GM21526 (cell line): ENCODE measurements around the gene MAN1A2.
"Not testable (repeated sequence)": the region's sequence is repeated elsewhere in the genome, so short reads cannot be mapped to it uniquely, and the experiment has no call there.

Experiments
- ATAC-seq: cut with Tn5 transposase; IDR thresholded peaks from one replicate; pipeline ENCODE4 v1.9.1; 2021; ENCODE audit warnings: moderate library complexity; ENCODE audit not compliant: unreplicated experiment, low FRiP score

Gene MAN1A2

GRCh38 chr1:117553471-117553870, 186.2 kb downstream of the MAN1A2 start:
- no peak for ATAC-seq

- ATAC-seq, result no peak
Observed at GRCh38 chr1:117555806-117556205, 188.6 kb downstream of the MAN1A2 start.

- no peak for ATAC-seq
Observed at GRCh38 chr1:117556341-117556740, 189.1 kb downstream of the MAN1A2 start.

DNA sequence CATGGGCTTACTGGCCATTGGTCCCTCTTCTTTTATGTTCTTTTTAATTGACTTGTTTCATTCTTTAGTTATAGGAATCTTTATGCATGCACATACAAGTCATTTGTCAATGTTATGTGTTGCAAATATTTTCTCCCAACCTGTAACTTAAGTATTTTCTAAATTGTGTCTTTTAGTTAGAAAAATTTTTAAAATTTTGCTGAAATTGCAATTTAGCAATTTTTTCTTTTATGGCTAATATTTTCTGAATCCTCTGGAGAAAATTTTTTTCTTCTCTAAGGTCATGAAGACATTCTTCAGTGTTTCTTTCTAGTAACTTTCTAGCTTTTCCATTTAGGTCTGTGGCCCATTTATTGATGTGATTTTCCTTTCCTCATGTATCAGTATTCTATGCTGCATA, 189.7 kb downstream of the MAN1A2 start:
- no peak for ATAC-seq

GRCh38 chr1:117558451-117558850, 191.2 kb downstream of the MAN1A2 start:
- ATAC-seq, result not testable (repeated sequence)

DNA sequence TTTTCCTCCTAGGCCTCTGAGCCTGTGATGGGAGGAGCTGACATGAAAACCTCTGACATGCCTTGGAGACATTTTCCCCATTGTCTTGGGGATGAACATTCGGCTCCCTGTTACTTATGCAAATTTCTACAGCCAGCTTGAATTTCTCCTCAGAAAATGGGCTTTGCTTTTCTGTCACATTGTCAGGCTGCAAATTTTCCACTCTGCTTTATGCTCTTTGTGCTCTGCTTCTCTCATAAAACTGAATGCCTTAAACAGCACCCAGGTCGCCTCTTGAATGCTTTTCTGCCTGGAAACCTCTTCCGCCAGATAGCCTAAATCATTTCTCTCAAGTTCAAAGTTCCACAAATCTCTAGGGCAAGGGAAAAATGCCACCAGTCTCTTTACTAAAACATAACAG, 191.9 kb downstream of the MAN1A2 start:
- no peak for ATAC-seq

DNA sequence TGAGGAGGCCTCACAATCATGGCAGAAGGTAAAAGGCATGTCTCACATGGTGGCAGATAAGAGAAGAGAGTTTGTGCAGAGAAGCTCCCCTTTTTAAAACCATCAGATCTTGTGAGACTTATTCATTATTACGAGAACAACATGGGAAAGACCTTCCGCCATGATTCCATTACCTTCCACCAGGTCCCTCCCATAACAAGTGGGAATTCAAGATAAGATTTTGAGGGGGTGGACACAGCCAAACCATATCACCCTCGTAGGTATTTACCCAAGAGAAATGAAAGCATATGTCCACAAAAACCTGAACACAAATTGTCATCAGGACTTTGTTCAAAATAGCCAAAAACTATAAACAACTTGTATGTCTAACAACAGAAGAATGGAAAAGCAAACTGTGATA, 192.7 kb downstream of the MAN1A2 start:
- ATAC-seq, result no peak

DNA sequence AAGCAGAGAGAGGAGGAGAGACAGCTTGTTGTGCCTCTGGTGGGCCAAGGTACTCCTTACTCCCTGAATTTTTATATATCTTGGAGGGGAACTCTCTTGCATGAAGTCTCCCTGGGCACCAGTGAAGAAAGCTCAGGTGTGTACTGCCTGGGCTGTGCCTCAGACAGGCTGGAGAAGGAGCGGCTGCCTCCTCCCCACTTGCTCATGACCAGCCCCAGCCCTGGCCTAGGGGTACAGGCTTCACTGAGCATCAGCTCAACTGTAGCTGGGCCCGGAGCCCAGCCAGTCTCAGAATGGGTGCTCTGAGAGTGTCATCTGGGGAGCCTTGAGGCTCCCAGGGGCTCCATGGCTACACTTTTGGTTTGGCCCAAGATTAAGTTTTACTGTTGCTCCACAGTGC, 193.8 kb downstream of the MAN1A2 start:
- no peak for ATAC-seq

DNA sequence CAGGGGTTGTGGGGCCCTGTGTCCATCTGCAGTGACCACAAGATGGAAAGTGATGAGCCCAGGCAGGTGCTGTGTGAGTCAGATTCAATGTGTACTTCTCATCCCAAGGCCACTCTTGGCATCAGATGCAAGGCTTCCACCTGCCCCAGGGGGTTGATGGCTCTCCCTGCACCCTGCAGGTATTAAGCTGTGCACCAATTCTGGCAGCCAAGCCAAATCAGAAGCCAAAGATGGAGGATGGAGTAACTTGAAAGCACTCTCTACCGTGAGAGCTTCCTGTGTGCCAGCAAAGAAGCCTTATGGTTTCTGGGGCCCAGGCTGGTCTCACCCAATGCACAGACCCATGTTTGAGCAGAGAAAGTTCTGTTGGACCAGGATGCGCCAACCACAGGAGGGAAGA, 194.3 kb downstream of the MAN1A2 start:
- ATAC-seq, result no peak

GRCh38 chr1:117562581-117563491, 195.6 kb downstream of the MAN1A2 start:
- no peak for ATAC-seq

DNA sequence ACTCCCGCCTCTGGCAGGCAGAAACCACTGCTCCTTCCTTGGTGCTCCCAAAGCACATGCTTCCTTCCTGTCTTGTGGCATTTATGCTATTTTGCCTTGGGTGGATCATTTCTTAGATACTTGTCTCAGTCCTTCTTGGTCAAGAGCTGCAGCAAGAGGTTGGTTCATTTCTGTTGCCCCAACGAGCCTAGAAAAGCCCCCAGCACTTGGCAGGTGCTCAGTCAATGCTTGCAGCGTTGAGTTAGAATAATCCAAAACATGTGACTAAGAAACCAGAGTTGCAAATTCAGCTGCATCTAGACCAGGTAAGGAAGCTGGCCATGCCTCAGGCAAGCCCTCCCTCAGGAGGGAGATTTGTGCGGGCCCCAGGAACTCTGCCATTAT, 196.2 kb downstream of the MAN1A2 start:
- no peak for ATAC-seq

- ATAC-seq, result no peak
Observed at GRCh38 chr1:117564227-117565075, 197.2 kb downstream of the MAN1A2 start.

DNA sequence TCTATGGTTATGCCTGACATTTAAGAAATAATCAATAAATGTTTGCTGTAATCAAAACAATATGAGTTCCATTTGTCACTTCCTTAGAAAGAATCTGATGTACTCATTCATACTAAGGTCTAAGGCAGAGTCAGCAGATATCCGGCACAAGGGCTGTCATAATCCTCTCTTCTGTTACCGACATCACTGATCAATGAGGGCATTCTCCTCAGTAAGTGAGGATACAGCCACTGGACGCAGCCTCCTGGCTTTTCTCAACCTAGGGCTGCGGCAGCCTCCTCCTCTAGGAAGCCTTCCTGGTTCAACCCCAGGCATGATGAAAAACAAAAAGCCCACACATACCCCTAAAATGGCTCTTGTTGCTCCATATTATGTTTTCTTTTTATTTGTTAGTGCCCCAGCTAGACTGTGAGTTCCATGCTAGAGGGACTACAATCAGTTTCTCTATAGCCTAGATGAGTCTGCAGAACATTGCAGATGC, 197.9 kb downstream of the MAN1A2 start:
- ATAC-seq, result no peak

DNA sequence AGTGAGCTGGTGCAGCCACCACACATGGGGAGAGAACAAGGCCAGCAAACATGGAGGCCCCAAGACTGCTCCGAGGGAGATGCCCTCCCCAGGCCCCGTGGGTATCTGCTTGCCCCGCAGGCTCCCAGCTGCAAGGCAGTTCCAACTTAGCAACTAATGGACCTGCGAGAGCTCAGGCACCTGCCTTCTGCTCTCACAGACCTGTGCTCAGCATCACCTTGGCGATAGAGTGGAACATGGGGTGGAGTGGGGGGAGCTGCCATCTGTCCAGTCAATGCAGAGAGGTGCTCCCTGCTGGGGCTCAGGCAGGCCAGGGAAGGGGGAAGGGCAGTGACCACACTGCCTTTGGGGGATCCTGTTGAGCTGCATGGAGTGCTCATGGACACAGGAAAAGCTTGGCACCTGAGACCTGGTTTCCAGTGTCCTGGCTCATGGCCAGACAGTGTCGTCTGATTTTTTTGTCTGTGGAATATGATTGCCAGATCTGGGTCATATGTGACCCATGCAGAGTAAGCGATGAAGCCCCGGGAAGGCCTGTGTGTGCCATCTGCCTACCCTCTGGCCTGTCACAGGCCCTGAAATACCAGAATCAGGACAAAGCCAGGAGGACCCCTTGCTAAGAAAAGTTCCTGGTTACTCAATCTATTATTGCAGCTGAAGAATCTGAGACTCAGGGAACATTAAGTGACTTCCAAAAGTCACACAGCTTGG, 198.7 kb downstream of the MAN1A2 start:
- ATAC-seq, result no peak

DNA sequence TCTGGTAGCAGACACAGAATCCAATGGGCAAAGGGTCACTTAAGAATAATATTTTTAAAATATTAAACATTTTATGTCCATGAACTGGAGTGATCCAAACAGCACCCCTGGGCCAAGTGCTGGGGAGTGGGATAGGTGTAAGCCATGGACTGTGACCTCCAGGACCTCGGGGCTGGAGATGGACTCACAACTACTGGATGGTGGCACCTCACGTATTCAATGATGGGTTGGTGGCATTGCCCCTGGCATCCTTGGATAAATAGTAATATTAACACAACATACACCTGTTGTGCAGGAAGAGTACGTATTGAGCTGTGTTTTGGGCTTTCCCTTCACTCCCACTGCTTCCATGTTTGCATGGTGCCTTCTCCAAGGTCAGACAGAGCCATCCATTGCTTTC, 199.3 kb downstream of the MAN1A2 start:
- no peak for ATAC-seq

DNA sequence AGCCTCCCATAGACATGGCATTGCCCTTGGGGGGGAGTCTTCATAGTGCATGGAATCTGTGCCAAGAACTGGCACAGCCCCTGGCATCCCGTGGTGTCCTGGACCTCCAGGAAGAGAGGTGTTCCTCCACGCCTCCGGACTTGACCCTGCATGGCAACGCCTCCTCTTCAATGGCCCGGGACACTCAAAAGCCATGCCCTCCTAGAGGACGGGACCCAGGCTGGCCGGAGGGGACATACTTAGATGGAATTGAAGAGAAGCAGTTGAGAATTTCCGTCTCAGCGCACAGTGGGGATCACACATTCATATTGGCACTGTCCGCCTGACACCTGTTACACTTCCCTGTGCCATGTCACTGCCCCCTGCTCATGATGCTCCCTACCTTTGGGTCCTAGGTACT, 200.2 kb downstream of the MAN1A2 start:
- no peak for ATAC-seq

GRCh38 chr1:117567976-117568375, 200.7 kb downstream of the MAN1A2 start:
- ATAC-seq, result no peak

- ATAC-seq, result no peak
Observed at GRCh38 chr1:117568999-117569398, 201.8 kb downstream of the MAN1A2 start.

- no peak for ATAC-seq
Observed at GRCh38 chr1:117569856-117570255, 202.6 kb downstream of the MAN1A2 start.

DNA sequence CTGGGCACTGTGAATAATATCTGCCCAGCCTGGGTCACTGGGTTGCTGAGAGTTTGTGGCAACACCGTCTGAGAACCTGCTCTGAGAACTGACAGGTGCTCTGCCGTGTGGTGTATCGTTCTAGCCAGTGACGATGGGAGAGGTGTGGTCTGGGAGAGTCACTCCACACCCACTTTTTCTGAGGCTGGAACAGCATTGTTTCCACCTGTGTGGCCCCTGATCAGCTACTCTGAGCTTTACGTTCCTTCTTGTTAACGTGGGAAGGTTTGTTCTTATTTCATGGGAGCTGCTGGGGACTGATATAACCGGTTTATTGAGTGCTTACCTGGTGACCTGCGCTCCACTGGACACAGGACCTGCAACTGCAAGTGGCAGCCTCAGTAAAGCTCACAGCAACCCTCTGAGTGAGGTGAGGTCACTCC, 203.8 kb downstream of the MAN1A2 start:
- no peak for ATAC-seq

GRCh38 chr1:117571496-117571895, 204.2 kb downstream of the MAN1A2 start:
- ATAC-seq, result no peak
